GM12874 (cell line): ENCODE data around the gene KCNQ4.

Experiments used
- TF ChIP-seq, protein P1 (sequence below): IDR thresholded peaks from 2 replicates; pipeline ENCODE4 v1.5.1; 2011; ENCODE audit warnings: low read depth, mild to moderate bottlenecking, control low read depth, low read length, moderate library complexity; ENCODE audit not compliant: insufficient read depth

KCNQ4 gene

DNA sequence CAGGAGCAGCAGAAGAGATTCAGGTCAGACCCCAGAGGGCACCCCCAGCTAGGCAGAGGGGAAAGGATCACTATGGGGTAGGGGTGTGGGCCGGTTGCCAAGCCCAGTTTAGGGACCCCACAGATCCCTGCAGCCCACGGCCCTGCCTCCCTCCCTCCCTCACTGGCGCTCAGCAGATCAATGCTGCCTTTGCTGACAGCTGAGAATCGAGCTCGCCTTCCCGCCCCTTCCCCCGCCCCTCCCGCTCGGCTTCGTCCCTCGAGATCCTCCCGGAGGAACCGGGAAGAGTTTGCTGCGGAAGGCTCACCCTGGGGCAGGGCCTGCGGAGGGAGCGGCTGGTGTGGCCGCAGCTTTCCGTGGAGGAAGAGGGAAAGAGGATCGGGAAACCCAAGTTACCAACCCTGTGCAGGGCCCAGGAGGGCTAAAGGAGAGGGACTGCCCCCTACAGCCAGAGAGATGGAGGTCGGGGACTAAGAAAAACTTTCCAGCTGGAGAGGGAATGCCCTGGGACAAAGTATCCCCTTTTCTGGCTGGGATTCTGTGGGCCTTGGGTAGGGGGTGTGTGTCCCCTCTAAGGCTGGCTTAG lies 1.1 kb upstream of the KCNQ4 start:
- TF ChIP-seq, protein P1, sequence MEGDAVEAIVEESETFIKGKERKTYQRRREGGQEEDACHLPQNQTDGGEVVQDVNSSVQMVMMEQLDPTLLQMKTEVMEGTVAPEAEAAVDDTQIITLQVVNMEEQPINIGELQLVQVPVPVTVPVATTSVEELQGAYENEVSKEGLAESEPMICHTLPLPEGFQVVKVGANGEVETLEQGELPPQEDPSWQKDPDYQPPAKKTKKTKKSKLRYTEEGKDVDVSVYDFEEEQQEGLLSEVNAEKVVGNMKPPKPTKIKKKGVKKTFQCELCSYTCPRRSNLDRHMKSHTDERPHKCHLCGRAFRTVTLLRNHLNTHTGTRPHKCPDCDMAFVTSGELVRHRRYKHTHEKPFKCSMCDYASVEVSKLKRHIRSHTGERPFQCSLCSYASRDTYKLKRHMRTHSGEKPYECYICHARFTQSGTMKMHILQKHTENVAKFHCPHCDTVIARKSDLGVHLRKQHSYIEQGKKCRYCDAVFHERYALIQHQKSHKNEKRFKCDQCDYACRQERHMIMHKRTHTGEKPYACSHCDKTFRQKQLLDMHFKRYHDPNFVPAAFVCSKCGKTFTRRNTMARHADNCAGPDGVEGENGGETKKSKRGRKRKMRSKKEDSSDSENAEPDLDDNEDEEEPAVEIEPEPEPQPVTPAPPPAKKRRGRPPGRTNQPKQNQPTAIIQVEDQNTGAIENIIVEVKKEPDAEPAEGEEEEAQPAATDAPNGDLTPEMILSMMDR: no peak

DNA sequence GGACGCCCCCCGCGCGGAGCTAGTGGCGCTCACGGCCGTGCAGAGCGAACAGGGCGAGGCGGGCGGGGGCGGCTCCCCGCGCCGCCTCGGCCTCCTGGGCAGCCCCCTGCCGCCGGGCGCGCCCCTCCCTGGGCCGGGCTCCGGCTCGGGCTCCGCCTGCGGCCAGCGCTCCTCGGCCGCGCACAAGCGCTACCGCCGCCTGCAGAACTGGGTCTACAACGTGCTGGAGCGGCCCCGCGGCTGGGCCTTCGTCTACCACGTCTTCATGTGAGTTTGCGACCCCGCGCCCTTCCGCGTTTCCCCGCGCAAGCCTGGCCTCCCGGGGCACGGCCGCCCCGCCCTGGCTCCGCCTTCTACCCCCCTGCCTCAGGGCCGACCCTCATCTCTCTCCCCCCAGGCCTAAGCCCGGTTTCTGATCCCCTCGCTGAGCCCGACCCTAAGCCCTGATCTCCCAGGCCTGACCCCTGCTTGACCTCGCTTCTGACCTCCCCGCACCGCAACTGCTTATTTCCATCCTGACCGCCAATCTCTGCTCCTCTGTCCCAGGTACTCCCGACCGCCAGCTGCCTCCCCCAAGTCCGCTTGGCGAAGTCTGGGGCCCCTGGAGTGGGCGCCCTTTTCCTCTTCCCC lies 669 bp downstream of the KCNQ4 start:
- TF ChIP-seq, protein P1: no peak

DNA sequence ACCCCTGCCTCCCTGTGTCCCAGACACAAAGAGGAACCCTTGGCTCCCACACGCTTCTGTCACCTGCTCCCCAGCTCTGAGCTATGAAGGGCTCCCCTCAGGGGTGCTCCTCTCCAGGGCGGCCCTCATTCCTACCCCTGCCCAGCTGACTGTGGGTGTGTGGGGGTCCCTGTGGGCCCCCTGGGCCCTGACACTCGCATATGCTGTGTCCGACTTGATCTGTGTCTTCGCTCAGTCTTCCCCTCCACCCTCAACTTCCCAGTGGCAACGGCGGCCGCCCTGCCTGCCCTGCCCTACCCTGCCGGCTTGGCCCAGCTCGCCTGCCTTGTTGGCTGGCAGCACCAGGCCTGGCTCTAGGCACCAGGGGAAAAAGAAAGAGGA lies 1.2 kb downstream of the KCNQ4 start:
- TF ChIP-seq, protein P1: no peak

DNA sequence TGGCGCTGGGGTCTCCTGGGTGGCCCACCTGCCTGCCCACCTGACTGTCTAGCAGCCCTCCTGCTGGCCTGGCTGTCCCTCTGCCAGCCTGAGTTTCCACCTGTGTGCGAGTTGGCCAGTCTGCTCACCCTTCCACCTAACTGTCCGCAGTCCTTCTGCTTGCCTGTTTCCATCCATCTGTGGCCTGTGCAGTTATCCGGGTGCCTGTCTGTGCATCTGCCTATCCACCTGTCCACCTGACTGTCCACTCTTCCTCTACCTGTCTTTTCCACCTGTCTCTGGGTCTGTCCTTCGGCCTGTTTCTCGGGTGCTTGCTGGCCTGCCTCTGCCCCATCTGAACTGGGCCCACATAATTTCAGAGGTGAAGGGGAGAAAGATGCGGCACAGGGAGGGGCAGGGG lies 1.9 kb downstream of the KCNQ4 start:
- TF ChIP-seq, protein P1: no peak

DNA sequence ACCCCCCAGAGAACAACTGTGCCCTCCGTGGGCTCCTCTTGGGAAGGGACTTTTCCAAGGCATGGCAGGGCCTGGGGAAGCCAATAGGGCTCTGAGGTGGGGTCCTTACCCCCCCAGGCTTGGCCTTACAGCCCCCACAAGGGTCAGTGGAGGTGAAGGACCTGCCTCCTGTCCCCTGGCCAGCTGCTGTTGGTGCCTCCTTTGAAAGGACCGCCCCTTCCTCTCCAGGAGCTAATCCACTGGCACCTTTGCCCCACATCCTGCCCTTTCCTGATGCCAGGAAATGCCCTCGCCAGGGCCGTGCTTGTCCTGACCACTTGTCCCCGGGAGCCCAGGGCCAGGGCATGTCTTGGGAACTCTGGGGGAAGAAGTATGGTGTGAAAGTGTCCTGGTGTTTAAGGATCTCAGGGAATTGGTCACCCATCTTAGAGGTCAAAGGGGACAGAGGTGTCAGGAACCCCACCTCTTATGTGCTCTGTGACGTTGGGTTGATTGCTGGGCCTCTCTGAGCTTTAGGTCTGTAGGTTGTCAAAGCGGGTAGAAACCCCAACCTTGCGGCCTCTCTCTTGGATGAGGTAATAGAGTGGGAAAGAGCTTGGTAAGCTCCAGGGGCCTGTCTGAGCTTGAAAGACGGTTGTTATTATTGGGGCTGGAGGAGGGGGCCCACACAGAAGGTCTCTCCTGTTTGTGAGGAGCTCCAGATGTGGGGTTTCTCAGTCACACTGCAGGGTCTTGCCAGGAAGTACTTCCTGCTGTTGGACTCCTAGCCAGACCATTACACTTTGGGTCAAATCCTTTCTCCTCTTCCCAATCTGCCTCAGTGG lies 2.8 kb downstream of the KCNQ4 start:
- TF ChIP-seq, protein P1: no peak

DNA sequence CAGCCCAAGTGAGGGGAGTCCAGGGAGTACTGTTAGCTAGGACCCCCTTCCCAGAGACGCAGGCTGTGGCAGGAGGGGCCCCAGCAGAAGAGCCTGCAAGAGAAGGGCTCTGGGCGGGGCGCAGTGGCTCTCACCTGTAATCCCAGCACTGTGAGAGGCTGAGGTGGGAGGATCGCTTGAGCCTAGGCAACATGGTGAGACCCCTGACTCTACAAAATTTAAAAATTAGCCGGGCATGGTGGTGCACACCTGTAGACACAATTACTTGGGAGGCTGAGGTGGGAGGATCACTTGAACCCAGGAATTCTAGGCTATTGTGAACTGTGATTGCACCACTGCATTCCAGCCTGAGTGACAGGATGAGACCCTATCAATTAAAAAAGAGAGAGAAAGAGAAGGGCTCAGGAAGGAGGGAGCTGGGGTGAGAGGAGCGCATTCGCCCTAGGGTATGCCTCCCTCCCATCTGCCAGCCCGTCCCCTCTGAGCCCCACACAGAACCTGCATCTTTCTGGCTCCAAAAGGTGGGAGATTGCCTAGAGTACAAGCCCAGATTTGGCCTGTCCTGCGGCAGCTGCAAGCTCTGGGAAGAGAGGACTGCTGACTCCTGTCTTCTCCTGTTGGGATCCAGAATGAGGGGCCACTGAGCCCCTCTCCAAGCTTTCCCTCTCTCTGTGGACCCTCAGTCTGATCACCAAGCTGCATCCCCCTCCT lies 3.6 kb downstream of the KCNQ4 start:
- TF ChIP-seq, protein P1: no peak
